Spinal cord (tissue), 10 donors: ENCODE results near the gene TMEFF2. TPM values are rescaled to one million over a fixed set of nuclear protein-coding genes. Genes with fewer than 3 reads are reported as not detected.

Experiments
- DNase-seq, 6 donors: peaks; one replicate each; pipeline versions ENCODE4 v3.0.0 to v3.0.0-alpha.2; 2013 to 2015; ENCODE audit warnings: low spot score in 6 of 6, low read depth in 4 of 6
- H3K27ac ChIP-seq: one replicate; pipeline ENCODE4 v1.5.1; 2013; ENCODE audit warnings: low read depth, low read length, control low read depth
- H3K27me3 ChIP-seq: one replicate; pipeline ENCODE4 v1.6.1; 2013; ENCODE audit warnings: low read length; ENCODE audit not compliant: control insufficient read depth, insufficient read depth
- H3K36me3 ChIP-seq: one replicate; pipeline ENCODE4 v1.6.1; 2013; ENCODE audit warnings: low read length; ENCODE audit not compliant: control insufficient read depth, insufficient read depth
- H3K4me1 ChIP-seq: one replicate; pipeline ENCODE4 v1.6.1; 2013; ENCODE audit warnings: low read length; ENCODE audit not compliant: control insufficient read depth, insufficient read depth
- H3K4me3 ChIP-seq: one replicate; pipeline ENCODE4 v1.5.1; 2013; ENCODE audit warnings: low read depth, low read length, control low read depth
- H3K9me3 ChIP-seq: one replicate; pipeline ENCODE4 v1.6.1; 2013; ENCODE audit warnings: low read length; ENCODE audit not compliant: control insufficient read depth, insufficient read depth
- WGBS: methylation state at CpG from one replicate; pipeline ENCODE4 v1.1.5; 2013; ENCODE audit warnings: missing lambda C conversion rate; ENCODE audit not compliant: insufficient coverage; 5-methylcytosine and 5-hydroxymethylcytosine counted together
- polyA plus RNA-seq, 2 donors: library from polyadenylated mRNA; unstranded; fragments of 120-200 nt; gene quantifications; one replicate each; pipeline ENCODE4 v1.2.1, GENCODE V29; 2013; ENCODE audit not compliant: insufficient read length in 2 of 2
- total RNA-seq, 2 donors: library from RNA; depleted of rRNA in 1 of 2; stranded (reverse); fragments of 120-200 nt in 1 of 2; fragments of >200 nt in 1 of 2; gene quantifications; one replicate each; pipeline versions ENCODE4 v1.2.3 to v1.2.4, GENCODE V29; 2013 to 2014
- donor health status: healthy.

The TMEFF2 gene
- total and polyA plus RNA-seq, 4 donors: 14.0 to 85.6 (median 61.1) TPM

GRCh38 chr2:192159208-192159607 is 35.5 kb downstream of the TMEFF2 start:
- H3K4me3 ChIP-seq: no peak overlapping the region
- no peaks in the 10 kb centered on the region for H3K36me3 ChIP-seq
- no peak overlapping the region for H3K27ac ChIP-seq
- H3K9me3 ChIP-seq: no peaks in the 10 kb centered on the region
- peak in 1 of 6 donors; percentile 55 for DNase-seq
- H3K27me3 ChIP-seq: no peaks in the 10 kb centered on the region
- H3K4me1 ChIP-seq: no peaks in the 10 kb centered on the region
- WGBS: no CpG with 5 or more reads among the region's 2 CpGs

- no peak overlapping the region for H3K4me3 ChIP-seq
- peak in 1 of 6 donors; percentile 26 for DNase-seq
- no peaks in the 10 kb centered on the region for H3K27me3 ChIP-seq
- no peaks in the 10 kb centered on the region for H3K4me1 ChIP-seq
- H3K9me3 ChIP-seq: no peaks in the 10 kb centered on the region
- 93% methylated on average over 2 of the region's 4 CpGs for WGBS
- H3K36me3 ChIP-seq: no peaks in the 10 kb centered on the region
- no peak overlapping the region for H3K27ac ChIP-seq
Measured at GRCh38 chr2:192157776-192158175, 37.0 kb downstream of the TMEFF2 start.

- Histone ChIP-seq H3K4me3 (no peak overlapping the region), H3K27me3 (no peaks in the 10 kb centered on the region), H3K27ac (no peak overlapping the region), H3K4me1 (no peaks in the 10 kb centered on the region), H3K9me3 (no peaks in the 10 kb centered on the region), H3K36me3 (no peaks in the 10 kb centered on the region)
- no CpG with 5 or more reads among the region's 1 CpG for WGBS
- DNase-seq: peak in 1 of 6 donors; percentile 50
Measured at GRCh38 chr2:192155511-192156118, 39.1 kb downstream of the TMEFF2 start.

- H3K36me3 ChIP-seq: no peaks in the 10 kb centered on the region
- H3K9me3 ChIP-seq: no peaks in the 10 kb centered on the region
- H3K27ac ChIP-seq: no peak overlapping the region
- no peaks in the 10 kb centered on the region for H3K27me3 ChIP-seq
- no peak for DNase-seq
- no CpG with 5 or more reads among the region's 4 CpGs for WGBS
- no peak overlapping the region for H3K4me3 ChIP-seq
- no peaks in the 10 kb centered on the region for H3K4me1 ChIP-seq
Measured at GRCh38 chr2:192153561-192153960, 41.2 kb downstream of the TMEFF2 start.

- H3K4me1 ChIP-seq: no peaks in the 10 kb centered on the region
- WGBS: no CpG with 5 or more reads among the region's 1 CpG
- no peaks in the 10 kb centered on the region for H3K9me3 ChIP-seq
- no peak for DNase-seq
- H3K27ac ChIP-seq: no peak overlapping the region
- H3K36me3 ChIP-seq: no peaks in the 10 kb centered on the region
- no peak overlapping the region for H3K4me3 ChIP-seq
- no peaks in the 10 kb centered on the region for H3K27me3 ChIP-seq
Measured at GRCh38 chr2:192151853-192152252, 42.9 kb downstream of the TMEFF2 start.

- DNase-seq: no peak
- Histone ChIP-seq H3K27me3 (no peaks in the 10 kb centered on the region), H3K9me3 (no peaks in the 10 kb centered on the region), H3K4me3 (no peak overlapping the region), H3K4me1 (no peaks in the 10 kb centered on the region), H3K36me3 (no peaks in the 10 kb centered on the region), H3K27ac (no peak overlapping the region)
- WGBS: no CpG with 5 or more reads among the region's 3 CpGs
Measured at GRCh38 chr2:192150166-192150565, 44.6 kb downstream of the TMEFF2 start.

GRCh38 chr2:192148620-192149321 is 46.0 kb downstream of the TMEFF2 start:
- H3K36me3 ChIP-seq: no peaks in the 10 kb centered on the region
- H3K27me3 ChIP-seq: no peaks in the 10 kb centered on the region
- no peaks in the 10 kb centered on the region for H3K4me1 ChIP-seq
- no peak overlapping the region for H3K27ac ChIP-seq
- DNase-seq: peak in 1 of 6 donors; percentile 31
- H3K9me3 ChIP-seq: no peaks in the 10 kb centered on the region
- WGBS: 40% methylated on average over 1 of the region's 5 CpGs
- H3K4me3 ChIP-seq: no peak overlapping the region

- no CpG with 5 or more reads among the region's 2 CpGs for WGBS
- no peak for DNase-seq
- Histone ChIP-seq H3K27ac (no peak overlapping the region), H3K27me3 (no peaks in the 10 kb centered on the region), H3K4me3 (no peak overlapping the region), H3K9me3 (no peaks in the 10 kb centered on the region), H3K36me3 (no peaks in the 10 kb centered on the region), H3K4me1 (no peaks in the 10 kb centered on the region)
Measured at GRCh38 chr2:192148241-192148619, 46.5 kb downstream of the TMEFF2 start.

GRCh38 chr2:192146069-192147015 is 48.4 kb downstream of the TMEFF2 start:
- WGBS: no CpG with 5 or more reads among the region's 1 CpG
- Histone ChIP-seq H3K27me3 (no peaks in the 10 kb centered on the region), H3K27ac (no peak overlapping the region), H3K36me3 (no peaks in the 10 kb centered on the region), H3K4me3 (no peak overlapping the region), H3K4me1 (no peaks in the 10 kb centered on the region), H3K9me3 (no peaks in the 10 kb centered on the region)
- DNase-seq: peak in 1 of 6 donors; percentile 56
